Prostate gland (tissue), 2 donors: ENCODE data around the gene IL1RN. TPM values are rescaled to one million over a fixed set of nuclear protein-coding genes. Genes with fewer than 3 reads are reported as not detected.

ENCODE experiments used
- DNase-seq: peaks from one replicate; pipeline ENCODE4 v3.0.0-alpha.2; 2019; ENCODE audit warnings: low spot score
- H3K27ac ChIP-seq, 2 donors: fragments of 200-600 bp; sonication (generic); 2 replicates each; pipeline ENCODE4 v1.5.1; 2017 to 2019
- H3K27me3 ChIP-seq: fragments of 200-600 bp; sonication (generic); replicated peaks from 2 replicates; pipeline ENCODE4 v1.5.1; 2019; ENCODE audit not compliant: insufficient read depth
- H3K36me3 ChIP-seq, 2 donors: fragments of 200-600 bp; sonication (generic); 1 replicate in 1 of 2; 2 replicates in 1 of 2; pipeline versions ENCODE4 v1.5.1 to v1.8.1; 2017 to 2019
- H3K4me1 ChIP-seq: fragments of 200-600 bp; sonication (generic); replicated peaks from 2 replicates; pipeline ENCODE4 v1.5.1; 2019
- H3K4me3 ChIP-seq, 2 donors: fragments of 200-600 bp; sonication (generic); 2 replicates each; pipeline ENCODE4 v1.5.1; 2017 to 2019
- H3K9me3 ChIP-seq: fragments of 200-600 bp; sonication (generic); 2 replicates; pipeline ENCODE4 v1.5.1; 2017
- POLR2A ChIP-seq: fragments of 450-650 bp; IDR thresholded peaks from one replicate; pipeline ENCODE4 v1.6.1; 2016; ENCODE audit warnings: antibody characterized with exemption, mild to moderate bottlenecking
- POLR2AphosphoS5 ChIP-seq: sonication (generic); formaldehyde crosslinking; IDR thresholded peaks from one replicate; pipeline ENCODE4 v1.6.1; 2017; ENCODE audit warnings: antibody characterized with exemption
- WGBS: methylation state at CpG from one replicate; pipeline ENCODE4 v1.1.5; 2018; 5-methylcytosine and 5-hydroxymethylcytosine counted together
- intact Hi-C: fragments of 100-400 bp; cut with DNase I; formaldehyde crosslinking; loops from one replicate; pipeline ENCODE4 v1.14.2; 2022
- total RNA-seq, 2 donors: library from RNA; depleted of rRNA; stranded (reverse); fragments of >200 nt; gene quantifications; one replicate each; pipeline ENCODE4 v1.1.0, GENCODE V29; 2016
- TF ChIP-seq, protein P1 (sequence below), 4 experiments: fragments of 200-600 bp in 2 of 4; fragments of 450-650 bp in 2 of 4; sonication (generic) in 2 of 4; IDR thresholded peaks; 1 replicate in 3 of 4; 2 replicates in 1 of 4; pipeline ENCODE4 v1.5.1; 2016 to 2019; ENCODE audit warnings: antibody characterized with exemption in 4 of 4, mild to moderate bottlenecking in 2 of 4, moderate library complexity in 2 of 4

Gene IL1RN
- total RNA-seq, 2 donors from 2014 or later = 3.7 to 4.4 TPM

DNA sequence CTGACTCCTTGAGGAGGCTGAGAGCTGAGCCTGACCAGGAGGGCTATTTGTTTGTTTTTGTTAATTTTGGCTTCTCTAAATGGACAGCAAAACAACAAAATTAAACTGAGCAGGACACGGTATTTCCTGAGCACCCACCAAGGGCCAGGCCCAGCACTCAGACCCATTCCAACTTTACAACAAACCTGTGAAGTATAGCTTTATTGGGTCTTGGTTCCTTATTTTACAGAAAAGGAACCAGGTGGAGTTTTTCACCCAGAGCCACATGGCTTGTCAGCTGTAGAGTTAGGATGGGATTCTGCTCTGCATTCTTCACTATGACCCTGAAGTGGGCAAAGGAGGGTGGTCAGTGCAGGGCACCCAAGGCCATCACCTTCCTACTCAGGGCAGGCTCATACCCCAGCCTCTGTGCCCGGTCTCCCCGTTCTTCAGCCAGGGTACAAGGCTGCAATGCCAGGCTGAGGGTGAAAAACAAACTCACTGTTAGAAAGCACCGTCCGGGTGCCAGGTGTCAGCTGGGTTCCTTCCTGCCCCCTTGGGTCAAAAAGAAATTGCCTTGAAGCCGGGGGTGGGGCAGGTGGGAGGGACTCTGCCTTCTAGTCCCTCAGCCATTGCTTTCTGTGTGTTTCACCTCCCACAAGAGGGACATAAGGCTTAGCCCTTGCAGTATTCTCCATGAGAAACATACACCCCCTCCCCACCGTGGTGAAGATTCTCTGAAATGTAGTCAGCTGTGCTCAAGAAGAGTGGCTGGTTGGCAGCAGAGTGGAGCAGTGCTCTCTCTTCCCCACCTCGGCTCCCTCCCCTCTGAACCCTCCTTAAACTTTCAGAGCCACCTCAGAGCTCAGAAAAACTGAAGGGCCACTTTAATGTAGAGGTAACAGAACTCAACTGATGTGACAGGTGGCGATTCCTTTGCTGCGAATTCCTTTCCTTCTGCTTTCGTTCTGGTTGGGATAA lies 48.6 kb downstream of the IL1RN start:
- 71% methylated on average over 11 of the region's 11 CpGs for WGBS
- DNase-seq = no peak

DNA sequence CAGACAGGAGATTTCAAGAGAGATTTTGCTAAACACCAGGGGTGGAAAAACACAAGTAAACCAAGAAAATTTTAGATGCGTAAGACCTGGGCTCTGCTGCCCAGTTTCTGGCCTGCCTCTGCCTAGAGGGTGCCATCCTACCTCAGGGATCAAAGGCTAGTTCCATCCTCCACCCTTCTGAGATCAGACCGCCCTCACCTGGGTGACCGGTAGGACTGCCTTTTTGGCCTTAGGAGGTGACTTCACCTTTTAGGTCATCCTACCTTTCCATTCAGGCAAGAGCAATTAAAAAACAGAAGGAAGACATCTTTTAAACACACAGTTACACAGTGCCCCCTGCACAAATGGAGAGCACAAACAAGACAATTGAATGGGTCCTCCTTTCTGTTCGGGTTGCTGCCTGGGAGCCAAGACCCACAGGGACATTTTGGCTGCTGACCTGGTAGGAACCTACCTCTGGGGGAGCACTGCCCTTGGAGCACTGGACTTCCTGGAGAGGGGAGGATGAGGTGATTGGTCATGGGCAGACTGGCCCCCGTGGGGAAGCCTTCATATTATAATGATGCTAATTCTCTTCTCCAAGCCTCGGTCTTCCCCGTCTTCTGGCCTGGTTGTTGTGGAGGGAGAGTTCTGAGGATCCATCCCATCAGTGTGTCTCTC lies 49.4 kb downstream of the IL1RN start:
- DNase-seq = no peak
- Histone ChIP-seq H3K4me3 (no peak overlapping the region), H3K27me3 (no peaks in the 10 kb centered on the region), H3K36me3 (no peaks in the 10 kb centered on the region), H3K4me1 (no peaks in the 10 kb centered on the region), H3K27ac (no peak overlapping the region), H3K9me3 (no peaks in the 10 kb centered on the region)
- intact Hi-C loops = no loop called here
- 92% methylated on average over 7 of the region's 7 CpGs for WGBS
- no peak for TF ChIP-seq POLR2A
- no peak for TF ChIP-seq POLR2AphosphoS5
- TF ChIP-seq, protein P1, sequence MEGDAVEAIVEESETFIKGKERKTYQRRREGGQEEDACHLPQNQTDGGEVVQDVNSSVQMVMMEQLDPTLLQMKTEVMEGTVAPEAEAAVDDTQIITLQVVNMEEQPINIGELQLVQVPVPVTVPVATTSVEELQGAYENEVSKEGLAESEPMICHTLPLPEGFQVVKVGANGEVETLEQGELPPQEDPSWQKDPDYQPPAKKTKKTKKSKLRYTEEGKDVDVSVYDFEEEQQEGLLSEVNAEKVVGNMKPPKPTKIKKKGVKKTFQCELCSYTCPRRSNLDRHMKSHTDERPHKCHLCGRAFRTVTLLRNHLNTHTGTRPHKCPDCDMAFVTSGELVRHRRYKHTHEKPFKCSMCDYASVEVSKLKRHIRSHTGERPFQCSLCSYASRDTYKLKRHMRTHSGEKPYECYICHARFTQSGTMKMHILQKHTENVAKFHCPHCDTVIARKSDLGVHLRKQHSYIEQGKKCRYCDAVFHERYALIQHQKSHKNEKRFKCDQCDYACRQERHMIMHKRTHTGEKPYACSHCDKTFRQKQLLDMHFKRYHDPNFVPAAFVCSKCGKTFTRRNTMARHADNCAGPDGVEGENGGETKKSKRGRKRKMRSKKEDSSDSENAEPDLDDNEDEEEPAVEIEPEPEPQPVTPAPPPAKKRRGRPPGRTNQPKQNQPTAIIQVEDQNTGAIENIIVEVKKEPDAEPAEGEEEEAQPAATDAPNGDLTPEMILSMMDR (IDR thresholded peaks at IDR 0.05) = no peak

More for the DNA sequence above, 48.6 kb downstream of the IL1RN start:
- no peak overlapping the region for H3K27ac ChIP-seq
- H3K27me3 ChIP-seq = no peaks in the 10 kb centered on the region
- H3K4me1 ChIP-seq = no peaks in the 10 kb centered on the region
- TF ChIP-seq, protein P1 (IDR thresholded peaks at IDR 0.05) = no peak
- no peak for TF ChIP-seq POLR2AphosphoS5
- no peak for TF ChIP-seq POLR2A
- intact Hi-C loops = no loop called here
- no peak overlapping the region for H3K4me3 ChIP-seq
- no peaks in the 10 kb centered on the region for H3K36me3 ChIP-seq
- H3K9me3 ChIP-seq = no peaks in the 10 kb centered on the region

DNA sequence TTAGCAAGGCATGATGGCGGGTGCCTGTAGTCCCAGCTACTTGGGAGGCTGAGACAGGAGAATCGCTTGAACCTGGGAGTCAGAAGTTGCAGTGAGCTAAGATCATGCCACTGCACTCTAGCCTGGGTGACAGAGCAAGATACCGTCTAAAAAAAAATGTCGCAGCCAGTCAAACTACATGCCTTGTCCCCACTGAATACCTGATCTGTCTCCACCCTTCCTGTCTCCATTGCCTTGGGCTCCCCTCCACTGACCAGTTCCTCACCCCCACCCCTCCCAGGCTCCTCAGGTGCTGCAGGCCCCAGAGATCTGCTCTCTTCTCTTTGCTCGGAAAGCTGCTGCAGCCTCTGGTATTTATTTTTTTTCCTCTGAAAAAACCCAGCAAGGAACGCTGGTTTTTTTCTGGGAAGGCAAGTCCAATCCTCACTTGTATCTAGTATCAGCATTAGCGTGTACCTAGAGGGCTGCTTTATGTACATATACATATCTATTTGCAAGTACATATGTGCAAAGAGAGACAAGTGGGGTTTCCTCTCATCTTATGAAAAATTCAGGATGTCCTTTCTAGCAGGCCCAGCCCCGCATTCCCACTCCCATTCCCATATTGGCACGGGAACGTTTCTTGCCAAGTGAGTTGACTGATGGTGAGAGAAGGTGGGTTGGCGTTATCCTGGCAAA lies 50.8 kb downstream of the IL1RN start:
- no peaks in the 10 kb centered on the region for H3K4me1 ChIP-seq
- H3K36me3 ChIP-seq = no peaks in the 10 kb centered on the region
- no peaks in the 10 kb centered on the region for H3K27me3 ChIP-seq
- no peaks in the 10 kb centered on the region for H3K9me3 ChIP-seq
- no peak overlapping the region for H3K4me3 ChIP-seq
- intact Hi-C loops = no loop called here
- H3K27ac ChIP-seq = no peak overlapping the region
- DNase-seq = no peak
- TF ChIP-seq, protein P1 (IDR thresholded peaks at IDR 0.05) = no peak
- no peak for TF ChIP-seq POLR2AphosphoS5
- TF ChIP-seq POLR2A = no peak
- 91% methylated on average over 11 of the region's 11 CpGs for WGBS

DNA sequence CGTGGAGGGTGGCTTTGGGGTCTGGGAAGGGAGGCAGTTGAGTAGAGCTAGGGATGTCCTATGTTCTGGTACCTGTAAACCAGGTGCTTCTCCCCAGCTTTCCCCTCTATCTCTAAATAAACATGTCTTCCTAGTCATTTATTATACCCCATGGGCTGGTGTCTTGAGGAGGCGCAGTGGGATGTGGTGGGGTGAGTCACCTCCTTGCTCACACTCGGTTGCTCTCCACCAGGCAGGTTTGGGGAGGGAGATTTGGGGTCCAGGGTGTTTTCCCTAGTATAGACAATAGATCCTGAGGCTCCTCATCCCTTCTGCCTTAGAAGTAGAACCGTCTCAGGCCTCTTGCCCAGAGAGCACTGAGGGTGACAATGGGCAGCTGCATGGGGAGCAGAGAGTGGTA lies 51.5 kb downstream of the IL1RN start:
- no peaks in the 10 kb centered on the region for H3K36me3 ChIP-seq
- no peak for DNase-seq
- H3K9me3 ChIP-seq = no peaks in the 10 kb centered on the region
- H3K27me3 ChIP-seq = no peaks in the 10 kb centered on the region
- H3K4me3 ChIP-seq = no peak overlapping the region
- WGBS = 88% methylated on average over 4 of the region's 4 CpGs
- no peak for TF ChIP-seq POLR2AphosphoS5
- no peak for TF ChIP-seq POLR2A
- TF ChIP-seq, protein P1 (IDR thresholded peaks at IDR 0.05) = no peak
- H3K27ac ChIP-seq = no peak overlapping the region
- no peaks in the 10 kb centered on the region for H3K4me1 ChIP-seq
- intact Hi-C loops = no loop called here
